HepG2 (cell line): Measurements from ENCODE around the gene DYNC2H1. TPM values are rescaled to one million over a fixed set of nuclear protein-coding genes. Genes with fewer than 3 reads are reported as not detected.

ENCODE experiments used
- ATAC-seq: fragments of 200-7000 bp; cut with Tn5 transposase; 3 replicates; pipeline ENCODE4 v1.9.1; 2020; ENCODE audit warnings: mild to moderate bottlenecking, moderate library complexity
- BruUV-seq: library from RNA; stranded (reverse); fragments of 400-500 nt; replicated peaks from 2 replicates; lab custom pipeline; 2021; lab: Mats Ljungman, UMichigan
- CTCF ChIA-PET: fragments of 300-600 bp; formaldehyde crosslinking; extraction: SDS; loops from one replicate; lab custom pipeline; 2021; ENCODE audit warnings: low total read pairs, inconsistent platforms, low intra/inter-chr PET ratio; lab: Yijun Ruan, JAX
- POLR2A ChIA-PET: fragments of 350-600 bp; sonication (Branson Sonifier 250); formaldehyde crosslinking; loops from one replicate; lab custom pipeline; 2020; ENCODE audit warnings: antibody characterized with exemption, inconsistent platforms; lab: Yijun Ruan, JAX
- DNase-seq: peaks from one replicate; pipeline ENCODE4 v3.0.0-alpha.2; 2015; ENCODE audit warnings: low spot score
- FAIRE-seq: peaks from 3 replicates; lab custom pipeline; 2011; peaks lifted over from hg19 to GRCh38; lab: Jason Lieb, UNC
- H2AFZ ChIP-seq: one replicate; pipeline ENCODE4 v1.6.1; 2011; ENCODE audit warnings: low read length, inconsistent platforms
- H3K27ac ChIP-seq: fragments of 300-600 bp; 3 replicates; pipeline ENCODE4 v1.8.0; 2011; ENCODE audit warnings: mixed run types, mild to moderate bottlenecking, mixed read lengths, low read length, inconsistent platforms; ENCODE audit not compliant: insufficient read depth; ENCODE audit errors: extremely low read length
- H3K27me3 ChIP-seq, 2 experiments: fragments of 200-600 bp in 1 of 2; 2 replicates in 1 of 2; 3 replicates in 1 of 2; pipeline versions ENCODE4 v1.6.0 to v1.8.0; 2011; ENCODE audit warnings: low read length in 2 of 2, mild to moderate bottlenecking in 2 of 2, moderate library complexity in 2 of 2, inconsistent platforms in 1 of 2; ENCODE audit not compliant: insufficient read depth in 2 of 2, control insufficient read depth in 1 of 2
- H3K36me3 ChIP-seq, 2 experiments: fragments of 200-600 bp in 1 of 2; replicated peaks in 1 of 2; 2 replicates in 1 of 2; 3 replicates in 1 of 2; pipeline versions ENCODE4 v1.5.1 to v1.8.0; 2011; ENCODE audit warnings: low read length in 2 of 2, inconsistent platforms in 1 of 2; ENCODE audit not compliant: insufficient read depth in 2 of 2, control insufficient read depth in 1 of 2
- H3K4me1 ChIP-seq: 2 replicates; pipeline ENCODE4 v1.5.1; 2012; ENCODE audit warnings: low read length, inconsistent platforms; ENCODE audit not compliant: insufficient read depth
- H3K4me2 ChIP-seq: 2 replicates; pipeline ENCODE4 v1.6.0; 2011; ENCODE audit warnings: low read depth, low read length, inconsistent platforms
- H3K4me3 ChIP-seq, 3 experiments: fragments of 200-600 bp in 1 of 3; sonication (generic), shearing (Covaris generic) in 1 of 3; replicated peaks in 1 of 3; 2 replicates each; pipeline ENCODE4 v1.5.1; 2011 to 2016; ENCODE audit warnings: low read length in 3 of 3, inconsistent platforms in 2 of 3, low read depth in 2 of 3, mild to moderate bottlenecking in 2 of 3, control low read depth in 1 of 3, mixed read lengths in 1 of 3; ENCODE audit not compliant: insufficient read depth in 1 of 3
- H3K79me2 ChIP-seq: one replicate; pipeline ENCODE4 v1.6.1; 2011; ENCODE audit warnings: low read length, inconsistent platforms; ENCODE audit not compliant: insufficient read depth
- H3K9ac ChIP-seq: 2 replicates; pipeline ENCODE4 v1.6.0; 2011; ENCODE audit warnings: mild to moderate bottlenecking, low read depth, low read length, inconsistent platforms; ENCODE audit not compliant: insufficient read depth
- H3K9me3 ChIP-seq: 2 replicates; pipeline ENCODE4 v1.5.1; 2012; ENCODE audit warnings: mild to moderate bottlenecking, low read length
- H4K20me1 ChIP-seq: 2 replicates; pipeline ENCODE4 v1.6.0; 2011; ENCODE audit warnings: inconsistent platforms, mild to moderate bottlenecking, low read length, moderate library complexity; ENCODE audit not compliant: insufficient read depth
- AFF4 ChIP-seq: sonication (generic); formaldehyde crosslinking; IDR thresholded peaks from 2 replicates; pipeline ENCODE4 v1.4.0; 2020; ENCODE audit warnings: missing genetic modification reagents
- CREM ChIP-seq, 2 experiments: sonication (generic) in 1 of 2; formaldehyde crosslinking in 1 of 2; IDR thresholded peaks; 2 replicates each; pipeline versions ENCODE4 v1.4.0 to v1.6.1; 2016 to 2020; ENCODE audit warnings: antibody characterized with exemption in 1 of 2, mild to moderate bottlenecking in 1 of 2, missing genetic modification reagents in 1 of 2
- KDM6A ChIP-seq: IDR thresholded peaks from 2 replicates; pipeline ENCODE4 v1.6.1; 2016; ENCODE audit warnings: low read depth
- MBD4 ChIP-seq: IDR thresholded peaks from 2 replicates; pipeline ENCODE4 v1.6.1; 2012; ENCODE audit warnings: low read length, inconsistent platforms, borderline replicate concordance
- NR2F1 ChIP-seq, 2 experiments: fragments of 450-650 bp in 1 of 2; formaldehyde crosslinking in 1 of 2; IDR thresholded peaks; 2 replicates each; pipeline versions ENCODE4 v1.5.0 to v1.6.1; 2016 to 2020; ENCODE audit warnings: mild to moderate bottlenecking in 1 of 2, missing compliant biosample characterization in 1 of 2, missing genetic modification reagents in 1 of 2, moderate library complexity in 1 of 2
- REL ChIP-seq: sonication (generic); formaldehyde crosslinking; conservative IDR thresholded peaks from 2 replicates; pipeline ENCODE4 v1.8.0; 2022; ENCODE audit warnings: mild to moderate bottlenecking, missing genetic modification reagents, moderate library complexity
- TMF1 ChIP-seq: sonication (generic); formaldehyde crosslinking; IDR thresholded peaks from 2 replicates; pipeline ENCODE4 v1.8.1; 2022; ENCODE audit warnings: low read depth, missing genetic modification reagents
- ZFP62 ChIP-seq: sonication (generic); formaldehyde crosslinking; IDR thresholded peaks from 2 replicates; pipeline ENCODE4 v1.4.0; 2020; ENCODE audit warnings: missing genetic modification reagents
- ZNF318 ChIP-seq: sonication (generic); formaldehyde crosslinking; IDR thresholded peaks from 2 replicates; pipeline ENCODE4 v1.4.0; 2020; ENCODE audit warnings: mild to moderate bottlenecking, missing genetic modification reagents
- ZNF841 ChIP-seq: sonication (generic); formaldehyde crosslinking; IDR thresholded peaks from 2 replicates; pipeline ENCODE4 v1.8.1; 2023; ENCODE audit warnings: missing genetic modification reagents, borderline replicate concordance
- WGBS: methylation state at CpG from one replicate; pipeline ENCODE4 v1.1.6; 2017; ENCODE audit warnings: low lambda C conversion rate; 5-methylcytosine and 5-hydroxymethylcytosine counted together
- in situ Hi-C: cut with HindIII; loops from 2 replicates; pipeline ENCODE4 v1.10.0; 2017; ENCODE audit warnings: low pct_unique_long_range_greater_than_20kb; ENCODE audit not compliant: extremely low pct_ligation_motif_present
- intact Hi-C: fragments of 100-400 bp; cut with micrococcal nuclease; formaldehyde crosslinking; loops from one replicate; pipeline ENCODE4 v1.10.0; 2022; ENCODE audit not compliant: unreplicated experiment
- polyA plus RNA-seq, 8 experiments: library from polyadenylated mRNA; depleted of rRNA in 3 of 8; stranded (reverse) in 7 of 8; unstranded in 1 of 8; fragments of >200 nt; fragmentation: Illumina TruSeq in 4 of 8; extraction: Trizol in 4 of 8; gene quantifications; 2 replicates each; pipeline versions ENCODE4 v1.2.1 to v1.2.3, GENCODE V29; 2011 to 2016; ENCODE audit warnings: low read depth in 4 of 8, missing spikeins in 1 of 8, mixed read lengths in 1 of 8; ENCODE audit not compliant: insufficient read depth in 1 of 8
- total RNA-seq, 5 experiments: library from RNA; depleted of rRNA; stranded (reverse); fragments of >200 nt; fragmentation: Illumina TruSeq; extraction: Trizol; gene quantifications; 2 replicates each; pipeline ENCODE4 v1.2.3, GENCODE V29; 2016; ENCODE audit warnings: low read depth in 1 of 5

DYNC2H1 gene
- total and polyA plus RNA-seq, 2 of the 13 experiments (the other 11 are each of a cell fraction or from before 2014, with no cell fraction given): 0.49 to 0.66 TPM

DNA sequence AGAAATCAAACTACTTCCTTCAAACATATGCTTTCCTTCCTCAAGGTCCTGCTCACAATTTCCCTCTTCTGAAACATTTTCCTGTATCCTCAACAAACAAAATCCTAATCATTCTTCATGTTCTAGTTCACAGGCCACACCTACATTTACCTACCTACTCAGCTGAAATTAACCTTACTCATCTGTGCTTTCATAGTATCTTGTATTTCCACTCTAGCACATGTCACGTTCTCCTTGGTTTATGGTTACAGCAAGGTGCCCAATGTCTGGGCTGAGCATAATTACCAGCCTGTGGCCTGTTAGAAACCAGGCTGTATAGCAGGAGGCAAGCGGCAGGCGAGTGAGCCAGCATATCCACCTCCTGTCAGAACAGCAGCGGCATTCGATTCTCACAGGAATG, 30.5 kb upstream of the DYNC2H1 start:
- H3K9me3 ChIP-seq: no peaks in the 10 kb centered on the region
- WGBS: 97% methylated on average over 5 of the region's 5 CpGs
- intact Hi-C loops (no loop called here), in situ Hi-C loops (no loop called here)
- FAIRE-seq: no peak
- peaks cover 13 to 53% of the 10 kb centered on the region in 2 experiments; a peak in 4 of 5 replicates for H3K36me3 ChIP-seq
- H2AFZ ChIP-seq: no peak overlapping the region
- no peaks in the 10 kb centered on the region for H3K4me1 ChIP-seq
- BruUV-seq: no TSS peak
- no peak for ATAC-seq
- POLR2A ChIA-PET: no interaction called here
- no peak overlapping the region for H3K4me3 ChIP-seq
- no peaks in the 10 kb centered on the region for H4K20me1 ChIP-seq
- no peaks in the 10 kb centered on the region for H3K27me3 ChIP-seq
- H3K9ac ChIP-seq: no peak overlapping the region
- CTCF ChIA-PET: no interaction called here
- no peak overlapping the region for H3K4me2 ChIP-seq
- TF ChIP-seq ZNF841 (CRISPR knock-in tag) (no peak), MBD4 (no peak), ZNF318 (no peak), KDM6A (CRISPR knock-in tag) (no peak), AFF4 (CRISPR knock-in tag) (no peak), NR2F1 (CRISPR knock-in tag; IDR thresholded peaks at IDR 0.05) (no peak), REL (CRISPR knock-in tag) (no peak), ZFP62 (no peak), TMF1 (CRISPR knock-in tag) (no peak), CREM (IDR thresholded peaks at IDR 0.05) (no peak), CREM (CRISPR knock-in tag; IDR thresholded peaks at IDR 0.05) (no peak)
- TF ChIP-seq, all 625 proteins: peak for 0
- DNase-seq: no peak
- Histone ChIP-seq H3K27ac (no peak overlapping the region), H3K79me2 (no peaks in the 10 kb centered on the region)
